Stimulated activated CD4-positive, alpha-beta T cell treated with anti-CD3 and anti-CD28 coated beads, Interleukin-4, amount 100 ng/mL, for 4 hours (primary cell): ENCODE data around the gene MATR3.
"Not testable (repeated sequence)": the region's sequence is repeated elsewhere in the genome, so short reads cannot be mapped to it uniquely, and the experiment has no call there.

ENCODE experiments used
- DNase-seq, 2 experiments: peaks; one replicate each; pipeline ENCODE4 v3.0.0-alpha.2; 2020

Gene MATR3, protein sequence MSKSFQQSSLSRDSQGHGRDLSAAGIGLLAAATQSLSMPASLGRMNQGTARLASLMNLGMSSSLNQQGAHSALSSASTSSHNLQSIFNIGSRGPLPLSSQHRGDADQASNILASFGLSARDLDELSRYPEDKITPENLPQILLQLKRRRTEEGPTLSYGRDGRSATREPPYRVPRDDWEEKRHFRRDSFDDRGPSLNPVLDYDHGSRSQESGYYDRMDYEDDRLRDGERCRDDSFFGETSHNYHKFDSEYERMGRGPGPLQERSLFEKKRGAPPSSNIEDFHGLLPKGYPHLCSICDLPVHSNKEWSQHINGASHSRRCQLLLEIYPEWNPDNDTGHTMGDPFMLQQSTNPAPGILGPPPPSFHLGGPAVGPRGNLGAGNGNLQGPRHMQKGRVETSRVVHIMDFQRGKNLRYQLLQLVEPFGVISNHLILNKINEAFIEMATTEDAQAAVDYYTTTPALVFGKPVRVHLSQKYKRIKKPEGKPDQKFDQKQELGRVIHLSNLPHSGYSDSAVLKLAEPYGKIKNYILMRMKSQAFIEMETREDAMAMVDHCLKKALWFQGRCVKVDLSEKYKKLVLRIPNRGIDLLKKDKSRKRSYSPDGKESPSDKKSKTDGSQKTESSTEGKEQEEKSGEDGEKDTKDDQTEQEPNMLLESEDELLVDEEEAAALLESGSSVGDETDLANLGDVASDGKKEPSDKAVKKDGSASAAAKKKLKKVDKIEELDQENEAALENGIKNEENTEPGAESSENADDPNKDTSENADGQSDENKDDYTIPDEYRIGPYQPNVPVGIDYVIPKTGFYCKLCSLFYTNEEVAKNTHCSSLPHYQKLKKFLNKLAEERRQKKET

GRCh38 chr5:139293507-139294373 lies at the start of gene MATR3:
TSS of gene MATR3 (plus strand) at chr5:139293740. CDS start at chr5:139307416, 13,676 bp downstream.
- peak; percentile 91 to 92 for DNase-seq

- no peak for DNase-seq
These were observed 47.8 kb upstream of the MATR3 start for GRCh38 chr5:139245637-139246339.

GRCh38 chr5:139246394-139246793 lies 47.1 kb upstream of the MATR3 start:
- peak; percentile 49 to 70 for DNase-seq

DNA sequence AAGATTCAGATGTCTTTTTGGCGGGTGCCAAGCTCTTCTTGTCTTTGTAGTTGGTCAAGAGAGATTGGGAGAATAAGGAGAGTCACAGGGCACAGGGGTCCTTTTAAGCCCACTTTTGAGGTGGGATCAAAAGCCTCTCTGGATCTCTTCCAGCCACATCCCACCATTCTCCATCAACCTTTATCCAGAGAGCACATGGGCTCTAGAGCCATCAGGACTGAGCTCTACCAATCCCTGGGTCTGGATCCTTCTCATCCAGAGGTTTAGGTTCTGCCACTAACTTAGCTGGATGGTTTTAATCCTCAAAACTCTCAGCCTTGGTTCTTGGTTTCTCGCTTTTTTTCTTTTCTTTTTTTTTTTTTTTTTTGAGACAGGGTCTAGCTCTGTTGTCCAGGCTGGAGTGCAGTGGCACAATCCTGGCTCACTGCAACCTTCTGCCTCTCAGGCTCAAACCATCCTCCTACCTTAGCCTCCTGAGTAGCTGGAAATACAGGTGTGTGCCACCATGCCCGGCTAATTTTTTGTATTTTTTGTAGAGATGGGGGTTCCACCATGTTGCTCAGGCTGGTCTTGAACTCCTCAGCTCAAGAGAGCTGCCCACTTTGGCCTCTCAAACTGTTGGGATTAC lies 44.6 kb upstream of the MATR3 start:
- no peak for DNase-seq

DNA sequence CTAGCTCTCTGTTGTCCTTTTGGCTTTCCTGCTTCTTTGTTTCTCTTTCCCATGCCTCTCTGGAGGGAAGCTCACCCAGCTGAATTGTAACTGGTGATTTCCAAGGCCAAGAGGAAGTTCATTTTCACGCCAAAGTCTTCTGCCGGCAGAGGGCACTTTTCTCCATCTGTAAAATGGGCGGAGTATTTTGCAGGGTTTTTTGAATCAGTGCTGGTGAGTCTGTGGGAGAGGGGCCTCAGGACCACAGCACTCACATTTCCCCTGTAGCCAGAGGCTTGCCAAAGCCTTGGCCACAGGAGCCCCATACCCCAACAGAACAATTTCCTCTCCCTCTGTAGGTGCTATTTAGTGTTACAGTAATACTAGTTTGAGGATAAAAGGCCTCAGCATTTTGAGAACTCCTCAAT lies 42.3 kb upstream of the MATR3 start:
- peak; percentile 32 for DNase-seq

- no peak for DNase-seq
These were observed 41.7 kb upstream of the MATR3 start for GRCh38 chr5:139251695-139252288.

- DNase-seq, result no peak
These were observed 40.4 kb upstream of the MATR3 start for GRCh38 chr5:139253115-139253514.

- DNase-seq, result no peak
These were observed 36.7 kb upstream of the MATR3 start for GRCh38 chr5:139256820-139257219.

GRCh38 chr5:139262059-139262741 lies 31.3 kb upstream of the MATR3 start:
- no peak for DNase-seq

GRCh38 chr5:139262742-139263445 lies 30.6 kb upstream of the MATR3 start:
- peak; percentile 57 to 62 for DNase-seq

DNA sequence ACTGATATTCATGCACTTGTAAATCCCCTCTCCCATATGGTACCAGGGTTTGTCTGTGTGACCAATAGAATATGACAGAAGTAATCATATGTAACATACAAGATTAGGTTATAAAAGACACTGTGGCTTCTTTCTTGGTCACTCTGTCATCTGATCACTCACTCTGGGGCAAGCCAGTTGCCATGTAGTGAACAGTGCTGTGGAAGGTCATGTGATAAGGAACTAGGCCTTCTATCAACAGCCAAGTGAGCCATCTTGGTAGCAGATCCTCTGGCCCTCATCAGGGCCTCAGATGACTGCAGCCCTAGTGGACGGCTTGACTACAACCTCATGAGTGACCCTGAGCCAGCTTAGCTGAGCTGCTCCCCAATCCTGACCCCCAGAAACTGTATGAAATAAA lies 30.0 kb upstream of the MATR3 start:
- no peak for DNase-seq

DNA sequence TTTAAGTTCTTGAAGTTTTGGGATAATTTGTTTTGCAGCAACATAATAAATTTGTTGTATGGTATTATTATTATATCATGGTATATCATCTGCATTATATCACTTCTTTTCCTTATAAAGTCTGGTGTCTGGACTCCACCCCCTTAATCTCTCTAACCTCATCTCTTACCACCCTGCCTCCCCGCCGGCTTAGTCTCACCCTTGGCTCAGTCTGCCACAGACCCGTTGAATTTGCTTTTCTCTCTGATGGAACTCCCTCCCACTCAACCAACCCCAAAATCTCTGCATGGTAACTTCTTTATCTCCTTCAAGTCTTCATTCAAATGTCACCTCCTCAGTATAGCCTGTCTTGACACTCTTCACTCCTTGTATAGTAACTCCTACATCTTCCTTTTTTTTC lies 29.6 kb upstream of the MATR3 start:
- DNase-seq, result no peak

- no peak for DNase-seq
These were observed 28.5 kb upstream of the MATR3 start for GRCh38 chr5:139265001-139265400.

DNA sequence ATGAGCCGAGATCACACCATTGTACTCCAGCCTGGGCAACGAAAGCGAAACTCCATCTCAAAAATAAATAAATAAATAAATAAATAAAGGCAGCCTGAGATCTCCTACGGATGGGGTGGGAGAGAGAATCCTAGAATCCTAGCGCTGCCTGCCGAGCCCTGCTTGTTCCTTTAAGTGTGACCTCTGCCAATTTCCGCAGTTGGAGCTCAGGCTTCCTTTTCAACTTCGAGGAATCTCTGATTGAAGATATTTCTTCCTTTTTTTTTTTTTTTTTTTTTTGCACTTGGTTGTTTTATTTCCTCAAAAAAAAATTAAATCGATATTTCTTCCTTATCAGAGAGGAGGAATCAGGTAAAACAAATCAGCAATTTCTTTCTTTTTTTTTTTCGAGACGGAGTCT lies 27.3 kb upstream of the MATR3 start:
- DNase-seq, result no peak

GRCh38 chr5:139267481-139267880 lies 26.1 kb upstream of the MATR3 start:
- DNase-seq, result no peak

GRCh38 chr5:139268364-139269202 lies 25.0 kb upstream of the MATR3 start:
- DNase-seq, result no peak

DNA sequence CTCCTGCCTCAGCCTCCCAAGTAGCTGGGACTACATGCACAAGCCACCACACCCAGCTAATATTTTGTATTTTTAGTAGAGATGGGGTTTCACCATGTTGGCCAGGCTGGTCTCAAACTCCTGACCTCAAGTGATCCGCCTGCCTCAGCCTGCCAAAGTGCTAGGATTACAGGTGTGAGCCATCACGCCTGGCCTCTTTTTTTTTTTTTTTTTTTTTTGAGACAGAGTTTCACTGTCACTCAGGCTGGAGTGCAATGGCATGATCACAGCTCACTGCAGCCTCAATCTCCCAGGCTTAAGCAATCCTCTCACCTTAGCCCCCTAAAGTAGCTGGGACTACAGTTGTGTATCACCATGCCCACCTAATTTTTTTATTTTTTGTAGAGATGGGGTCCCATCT lies 22.8 kb upstream of the MATR3 start:
- not testable (repeated sequence) for DNase-seq

DNA sequence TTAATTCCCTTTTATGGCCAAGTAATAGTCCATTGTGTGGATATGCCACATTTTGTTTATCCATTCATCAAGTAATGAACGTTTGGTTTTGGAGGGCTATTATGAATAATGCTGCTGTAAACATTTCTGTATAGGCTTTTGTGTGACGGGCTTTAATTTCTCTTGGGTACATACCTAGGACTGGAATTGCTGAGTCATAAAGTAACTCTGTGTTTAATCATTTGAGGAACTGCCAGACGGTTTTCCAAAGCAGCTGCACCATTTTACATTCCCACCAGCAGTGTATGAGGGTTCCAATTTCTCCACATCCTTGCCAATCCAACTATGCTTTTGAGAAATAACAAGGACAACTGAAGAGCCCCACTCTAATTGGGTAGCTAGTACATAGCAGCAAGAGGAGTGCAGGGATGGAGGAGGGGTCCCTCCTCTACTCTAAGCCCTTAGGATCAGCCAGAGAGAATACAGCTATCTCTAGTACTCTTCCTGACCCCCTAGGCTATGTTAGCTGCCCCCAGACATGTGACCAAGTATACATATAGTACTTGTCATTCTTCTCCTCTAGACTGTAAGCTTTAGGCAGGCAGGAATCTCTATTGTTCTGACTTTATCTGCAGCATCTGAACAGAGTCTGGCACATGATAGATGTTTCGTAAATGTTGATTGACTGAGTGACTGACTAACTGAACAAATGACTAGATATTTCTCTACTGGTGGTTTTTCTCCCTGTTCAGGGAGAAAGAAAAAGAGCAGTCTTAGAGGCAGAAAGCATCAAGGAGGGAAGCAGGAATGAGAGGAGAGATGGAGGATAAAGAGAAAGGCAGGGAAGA lies 22.1 kb upstream of the MATR3 start:
- DNase-seq, result no peak
